HepG2 (cell line): ENCODE data around the gene NOXA1. TPM values are rescaled to one million over a fixed set of nuclear protein-coding genes. Genes with fewer than 3 reads are reported as not detected.

Source experiments
- HIC2 ChIP-seq: sonication (generic); formaldehyde crosslinking; IDR thresholded peaks from 2 replicates; pipeline ENCODE4 v1.9.0; 2022; ENCODE audit warnings: low read depth, missing genetic modification reagents
- HNRNPUL1 ChIP-seq: fragments of 200-400 bp; formaldehyde crosslinking; IDR thresholded peaks from 2 replicates; pipeline ENCODE4 v1.6.1; 2017; ENCODE audit warnings: low read depth, mild to moderate bottlenecking, low read length, moderate library complexity
- KDM6A ChIP-seq: IDR thresholded peaks from 2 replicates; pipeline ENCODE4 v1.6.1; 2016; ENCODE audit warnings: low read depth
- MTF1 ChIP-seq: sonication (generic); formaldehyde crosslinking; IDR thresholded peaks from 2 replicates; pipeline ENCODE4 v1.5.0; 2020; ENCODE audit warnings: missing genetic modification reagents
- MYC ChIP-seq: sonication (generic); formaldehyde crosslinking; IDR thresholded peaks from 2 replicates; pipeline ENCODE4 v1.9.0; 2021; ENCODE audit warnings: missing genetic modification reagents, borderline replicate concordance
- PRPF4 ChIP-seq: fragments of 200-400 bp; formaldehyde crosslinking; IDR thresholded peaks from 2 replicates; pipeline ENCODE4 v1.6.1; 2016; ENCODE audit warnings: low read length, low read depth; ENCODE audit not compliant: poor library complexity, severe bottlenecking
- RFXAP ChIP-seq: sonication (generic); formaldehyde crosslinking; IDR thresholded peaks from 2 replicates; pipeline ENCODE4 v1.4.0; 2020; ENCODE audit warnings: missing genetic modification reagents, borderline replicate concordance
- SRF ChIP-seq: IDR thresholded peaks from 2 replicates; pipeline ENCODE4 v1.6.1; 2011; ENCODE audit warnings: mild to moderate bottlenecking, low read depth, low read length, moderate library complexity
- ZBTB34 ChIP-seq: sonication (generic); formaldehyde crosslinking; IDR thresholded peaks from 2 replicates; pipeline ENCODE4 v1.8.0; 2022; ENCODE audit warnings: mild to moderate bottlenecking, missing genetic modification reagents
- ZNF136 ChIP-seq: sonication (generic); formaldehyde crosslinking; IDR thresholded peaks from 2 replicates; pipeline ENCODE4 v1.8.1; 2022; ENCODE audit warnings: low read depth, mild to moderate bottlenecking, moderate library complexity, missing genetic modification reagents
- ZNF232 ChIP-seq: sonication (generic); formaldehyde crosslinking; IDR thresholded peaks from 2 replicates; pipeline ENCODE4 v1.4.0; 2020; ENCODE audit warnings: missing genetic modification reagents, borderline replicate concordance
- ZNF7 ChIP-seq: IDR thresholded peaks from 2 replicates; pipeline ENCODE4 v1.6.1; 2016; ENCODE audit warnings: missing biosample characterization, missing genetic modification reagents
- ZNF703 ChIP-seq: sonication (generic); formaldehyde crosslinking; IDR thresholded peaks from 2 replicates; pipeline ENCODE4 v1.5.1; 2020; ENCODE audit warnings: missing genetic modification reagents, mild to moderate bottlenecking, moderate library complexity, borderline replicate concordance
- ZNF737 ChIP-seq: sonication (generic); formaldehyde crosslinking; IDR thresholded peaks from 2 replicates; pipeline ENCODE4 v1.5.0; 2020; ENCODE audit warnings: missing genetic modification reagents, mild to moderate bottlenecking, borderline replicate concordance
- ZSCAN30 ChIP-seq: sonication (generic); formaldehyde crosslinking; IDR thresholded peaks from 2 replicates; pipeline ENCODE4 v1.5.0; 2020; ENCODE audit warnings: mild to moderate bottlenecking, missing genetic modification reagents
- polyA plus RNA-seq, 8 experiments: library from polyadenylated mRNA; depleted of rRNA in 3 of 8; stranded (reverse) in 7 of 8; unstranded in 1 of 8; fragments of >200 nt; fragmentation: Illumina TruSeq in 4 of 8; extraction: Trizol in 4 of 8; gene quantifications; 2 replicates each; pipeline versions ENCODE4 v1.2.1 to v1.2.3, GENCODE V29; 2011 to 2016; ENCODE audit warnings: low read depth in 4 of 8, missing spikeins in 1 of 8, mixed read lengths in 1 of 8; ENCODE audit not compliant: insufficient read depth in 1 of 8
- total RNA-seq, 5 experiments: library from RNA; depleted of rRNA; stranded (reverse); fragments of >200 nt; fragmentation: Illumina TruSeq; extraction: Trizol; gene quantifications; 2 replicates each; pipeline ENCODE4 v1.2.3, GENCODE V29; 2016; ENCODE audit warnings: low read depth in 1 of 5
- TF ChIP-seq, protein P1 (sequence below): sonication (generic); formaldehyde crosslinking; IDR thresholded peaks from 2 replicates; pipeline ENCODE4 v1.4.0; 2020; ENCODE audit warnings: missing genetic modification reagents
- TF ChIP-seq, protein P2 (sequence below): sonication (generic); formaldehyde crosslinking; IDR thresholded peaks from 2 replicates; pipeline ENCODE4 v1.4.0; 2020; ENCODE audit warnings: missing genetic modification reagents

NOXA1 gene
- total and polyA plus RNA-seq, 2 of the 13 experiments (the other 11 are each of a cell fraction or from before 2014, with no cell fraction given): 0.78 to 1.2 TPM

DNA sequence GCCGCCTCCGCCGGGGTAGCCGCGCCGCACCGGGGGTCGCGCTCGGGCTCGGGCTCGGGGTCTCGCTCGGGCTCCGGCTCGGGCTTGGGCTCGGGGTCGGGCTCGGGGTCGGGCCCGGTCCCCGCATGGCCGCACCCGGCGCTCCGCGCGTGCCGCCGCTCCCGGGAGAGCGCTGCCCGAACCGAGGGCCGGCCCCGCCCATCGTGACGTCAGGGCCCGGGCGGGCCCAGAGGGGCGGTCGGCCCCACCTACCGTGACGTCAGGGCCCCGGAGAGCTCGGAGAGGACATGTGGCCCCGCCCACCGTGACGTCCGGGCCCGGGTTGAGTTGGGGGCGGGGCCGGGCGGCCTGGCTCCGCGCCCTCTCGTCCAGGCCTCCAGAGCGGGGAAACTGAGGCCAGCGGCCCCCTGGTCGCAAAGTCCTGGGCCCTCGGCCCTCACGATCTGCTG is 36.0 kb downstream of the NOXA1 start, which contains the start of gene NSMF (continued):
- TF ChIP-seq ZNF737 (CRISPR knock-in tag) (no peak), ZNF232 (no peak), MTF1 (CRISPR knock-in tag) (no peak), ZNF136 (CRISPR knock-in tag) (0 out of 2 replicates have a peak, but pooled peaks have one; percentile 26), HIC2 (CRISPR knock-in tag) (no peak), MYC (CRISPR knock-in tag) (peak; percentile 13; the same call in 1 of the 2 replicates), PRPF4 (no peak), SRF (no peak), HNRNPUL1 (no peak), ZBTB34 (CRISPR knock-in tag) (no peak), ZNF7 (CRISPR knock-in tag) (no peak), ZNF703 (CRISPR knock-in tag) (0 out of 2 replicates have a peak, but pooled peaks have one; percentile 14), ZSCAN30 (no peak), KDM6A (CRISPR knock-in tag) (no peak), RFXAP (CRISPR knock-in tag) (no peak; the same call in 1 of the 2 replicates)
- TF ChIP-seq, protein P1, sequence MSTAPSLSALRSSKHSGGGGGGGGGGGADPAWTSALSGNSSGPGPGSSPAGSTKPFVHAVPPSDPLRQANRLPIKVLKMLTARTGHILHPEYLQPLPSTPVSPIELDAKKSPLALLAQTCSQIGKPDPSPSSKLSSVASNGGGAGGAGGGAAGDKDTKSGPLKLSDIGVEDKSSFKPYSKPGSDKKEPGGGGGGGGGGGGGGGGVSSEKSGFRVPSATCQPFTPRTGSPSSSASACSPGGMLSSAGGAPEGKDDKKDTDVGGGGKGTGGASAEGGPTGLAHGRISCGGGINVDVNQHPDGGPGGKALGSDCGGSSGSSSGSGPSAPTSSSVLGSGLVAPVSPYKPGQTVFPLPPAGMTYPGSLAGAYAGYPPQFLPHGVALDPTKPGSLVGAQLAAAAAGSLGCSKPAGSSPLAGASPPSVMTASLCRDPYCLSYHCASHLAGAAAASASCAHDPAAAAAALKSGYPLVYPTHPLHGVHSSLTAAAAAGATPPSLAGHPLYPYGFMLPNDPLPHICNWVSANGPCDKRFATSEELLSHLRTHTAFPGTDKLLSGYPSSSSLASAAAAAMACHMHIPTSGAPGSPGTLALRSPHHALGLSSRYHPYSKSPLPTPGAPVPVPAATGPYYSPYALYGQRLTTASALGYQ (CRISPR knock-in tag): no peak
- TF ChIP-seq, protein P2, sequence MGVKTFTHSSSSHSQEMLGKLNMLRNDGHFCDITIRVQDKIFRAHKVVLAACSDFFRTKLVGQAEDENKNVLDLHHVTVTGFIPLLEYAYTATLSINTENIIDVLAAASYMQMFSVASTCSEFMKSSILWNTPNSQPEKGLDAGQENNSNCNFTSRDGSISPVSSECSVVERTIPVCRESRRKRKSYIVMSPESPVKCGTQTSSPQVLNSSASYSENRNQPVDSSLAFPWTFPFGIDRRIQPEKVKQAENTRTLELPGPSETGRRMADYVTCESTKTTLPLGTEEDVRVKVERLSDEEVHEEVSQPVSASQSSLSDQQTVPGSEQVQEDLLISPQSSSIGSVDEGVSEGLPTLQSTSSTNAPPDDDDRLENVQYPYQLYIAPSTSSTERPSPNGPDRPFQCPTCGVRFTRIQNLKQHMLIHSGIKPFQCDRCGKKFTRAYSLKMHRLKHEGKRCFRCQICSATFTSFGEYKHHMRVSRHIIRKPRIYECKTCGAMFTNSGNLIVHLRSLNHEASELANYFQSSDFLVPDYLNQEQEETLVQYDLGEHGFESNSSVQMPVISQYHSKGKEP (CRISPR knock-in tag): no peak
